ENCODE measurements around the gene XRCC2.

DNA sequence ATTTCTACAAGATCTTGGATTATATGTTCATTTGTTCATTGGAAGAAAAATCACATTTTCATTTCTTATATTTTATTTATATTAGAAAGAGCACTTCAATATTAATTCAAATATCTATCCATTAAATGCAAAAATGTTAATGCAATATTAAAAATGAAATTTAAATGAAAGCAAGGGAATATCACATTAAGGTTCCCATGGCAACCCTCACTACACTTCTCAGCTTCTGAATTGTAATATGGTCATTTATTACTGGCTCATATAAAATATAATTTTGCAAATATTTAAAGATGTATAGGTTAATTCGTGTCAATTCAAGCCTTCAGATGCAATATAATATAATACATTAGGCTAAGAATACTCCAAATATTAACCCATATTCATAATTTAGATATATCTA, 38.8 kb downstream of the XRCC2 start:
- TF ChIP-seq RAD21 (IDR thresholded peaks at IDR 0.05; ENCODE audit: low read depth): no peak
- TF ChIP-seq MAX (IDR thresholded peaks at IDR 0.05): no peak
- TF ChIP-seq FOXM1 (IDR thresholded peaks at IDR 0.05; ENCODE audit: borderline replicate concordance, low read depth): no peak
- no peak for TF ChIP-seq TAF1 (IDR thresholded peaks at IDR 0.05; ENCODE audit: low read depth)
- TF ChIP-seq CREB1 (IDR thresholded peaks at IDR 0.05; ENCODE audit: low read depth): no peak
- TF ChIP-seq YY1 (IDR thresholded peaks at IDR 0.05; ENCODE audit: low read depth): no peak
- TF ChIP-seq, protein P1, sequence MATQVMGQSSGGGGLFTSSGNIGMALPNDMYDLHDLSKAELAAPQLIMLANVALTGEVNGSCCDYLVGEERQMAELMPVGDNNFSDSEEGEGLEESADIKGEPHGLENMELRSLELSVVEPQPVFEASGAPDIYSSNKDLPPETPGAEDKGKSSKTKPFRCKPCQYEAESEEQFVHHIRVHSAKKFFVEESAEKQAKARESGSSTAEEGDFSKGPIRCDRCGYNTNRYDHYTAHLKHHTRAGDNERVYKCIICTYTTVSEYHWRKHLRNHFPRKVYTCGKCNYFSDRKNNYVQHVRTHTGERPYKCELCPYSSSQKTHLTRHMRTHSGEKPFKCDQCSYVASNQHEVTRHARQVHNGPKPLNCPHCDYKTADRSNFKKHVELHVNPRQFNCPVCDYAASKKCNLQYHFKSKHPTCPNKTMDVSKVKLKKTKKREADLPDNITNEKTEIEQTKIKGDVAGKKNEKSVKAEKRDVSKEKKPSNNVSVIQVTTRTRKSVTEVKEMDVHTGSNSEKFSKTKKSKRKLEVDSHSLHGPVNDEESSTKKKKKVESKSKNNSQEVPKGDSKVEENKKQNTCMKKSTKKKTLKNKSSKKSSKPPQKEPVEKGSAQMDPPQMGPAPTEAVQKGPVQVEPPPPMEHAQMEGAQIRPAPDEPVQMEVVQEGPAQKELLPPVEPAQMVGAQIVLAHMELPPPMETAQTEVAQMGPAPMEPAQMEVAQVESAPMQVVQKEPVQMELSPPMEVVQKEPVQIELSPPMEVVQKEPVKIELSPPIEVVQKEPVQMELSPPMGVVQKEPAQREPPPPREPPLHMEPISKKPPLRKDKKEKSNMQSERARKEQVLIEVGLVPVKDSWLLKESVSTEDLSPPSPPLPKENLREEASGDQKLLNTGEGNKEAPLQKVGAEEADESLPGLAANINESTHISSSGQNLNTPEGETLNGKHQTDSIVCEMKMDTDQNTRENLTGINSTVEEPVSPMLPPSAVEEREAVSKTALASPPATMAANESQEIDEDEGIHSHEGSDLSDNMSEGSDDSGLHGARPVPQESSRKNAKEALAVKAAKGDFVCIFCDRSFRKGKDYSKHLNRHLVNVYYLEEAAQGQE (IDR thresholded peaks at IDR 0.05; ENCODE audit: low read depth): no peak
- no peak for TF ChIP-seq EP300 (IDR thresholded peaks at IDR 0.05; ENCODE audit: borderline replicate concordance)
- no peak for TF ChIP-seq NFIC (IDR thresholded peaks at IDR 0.05)
- no peak for TF ChIP-seq CEBPB (IDR thresholded peaks at IDR 0.05)
- TF ChIP-seq EGR1 (IDR thresholded peaks at IDR 0.05): no peak
- TF ChIP-seq TEAD4 (IDR thresholded peaks at IDR 0.05): no peak
- TF ChIP-seq, protein P2, sequence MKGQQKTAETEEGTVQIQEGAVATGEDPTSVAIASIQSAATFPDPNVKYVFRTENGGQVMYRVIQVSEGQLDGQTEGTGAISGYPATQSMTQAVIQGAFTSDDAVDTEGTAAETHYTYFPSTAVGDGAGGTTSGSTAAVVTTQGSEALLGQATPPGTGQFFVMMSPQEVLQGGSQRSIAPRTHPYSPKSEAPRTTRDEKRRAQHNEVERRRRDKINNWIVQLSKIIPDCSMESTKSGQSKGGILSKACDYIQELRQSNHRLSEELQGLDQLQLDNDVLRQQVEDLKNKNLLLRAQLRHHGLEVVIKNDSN (IDR thresholded peaks at IDR 0.05): no peak

Measured in Ishikawa (cell line).